Putamen (tissue), 1 donor: ENCODE measurements around the gene ST7L.

Experiments
- DNase-seq: peaks from one replicate; pipeline ENCODE4 v3.0.0-alpha.2; 2016; ENCODE audit warnings: low spot score

The ST7L gene

GRCh38 chr1:112618114-112618720, 724 bp downstream of the ST7L start:
- no peak for DNase-seq

DNA sequence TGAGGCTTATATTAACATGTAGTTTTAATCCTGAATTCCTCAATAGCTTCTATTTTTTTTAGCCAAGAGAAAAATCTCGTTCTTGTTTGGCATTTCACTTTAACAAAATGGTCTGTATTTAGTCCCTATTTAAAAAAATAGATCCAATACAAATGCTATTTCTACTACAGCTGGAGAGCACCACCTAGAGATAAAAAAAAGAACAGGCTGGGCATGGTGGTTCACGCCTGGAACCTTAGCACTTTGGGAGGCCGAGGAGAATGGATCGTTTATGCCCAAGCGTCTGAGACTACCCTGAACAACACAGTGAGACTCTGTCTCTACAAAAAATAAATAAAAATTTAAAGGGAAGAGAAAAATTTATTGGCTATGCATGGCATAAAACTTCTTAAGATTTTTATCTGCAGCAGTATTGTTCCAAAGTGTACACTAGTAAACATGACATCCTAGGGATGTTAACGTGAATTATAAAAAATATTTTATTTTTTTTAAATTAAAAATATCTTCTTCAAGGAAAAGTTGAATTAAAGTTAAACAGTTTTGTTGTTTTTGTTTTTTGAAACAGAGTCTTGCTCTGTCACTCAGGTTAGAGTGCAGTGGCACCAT, 4.4 kb downstream of the ST7L start:
- no peak for DNase-seq

DNA sequence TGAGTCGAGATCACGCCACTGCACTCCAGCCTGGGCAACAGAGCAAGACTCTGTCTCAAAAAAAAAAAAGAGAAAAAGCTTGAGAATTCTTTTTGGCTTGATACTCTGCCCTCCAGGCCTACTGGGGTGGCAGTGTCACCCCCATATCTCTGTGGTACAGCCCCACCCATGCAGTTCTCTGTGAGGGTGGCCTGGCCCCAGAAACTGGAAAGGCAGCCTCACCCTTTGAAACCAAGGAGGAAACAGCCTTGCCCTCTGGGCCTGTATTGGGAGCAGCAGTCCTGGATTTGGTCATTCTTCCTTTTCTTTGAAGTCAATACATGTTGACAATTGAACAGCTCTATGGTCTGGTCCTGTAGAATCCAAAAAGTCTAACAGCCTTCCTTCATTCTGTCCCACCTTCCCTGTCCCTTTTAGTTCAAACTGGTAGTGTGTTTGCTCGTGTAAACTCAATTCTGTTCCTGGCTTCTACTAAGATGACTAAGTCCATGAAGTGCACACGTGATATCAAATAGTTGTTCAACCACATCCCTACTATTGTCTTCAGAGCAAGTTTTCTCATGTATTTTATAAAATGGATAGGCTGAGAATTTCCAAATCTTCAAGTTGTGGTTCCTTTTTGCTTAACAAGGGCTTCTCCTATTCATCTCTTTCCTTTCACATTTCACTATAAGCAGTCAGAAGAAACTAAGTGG, 13.2 kb downstream of the ST7L start:
- no peak for DNase-seq

GRCh38 chr1:112603541-112603940, 15.4 kb downstream of the ST7L start:
- no peak for DNase-seq

DNA sequence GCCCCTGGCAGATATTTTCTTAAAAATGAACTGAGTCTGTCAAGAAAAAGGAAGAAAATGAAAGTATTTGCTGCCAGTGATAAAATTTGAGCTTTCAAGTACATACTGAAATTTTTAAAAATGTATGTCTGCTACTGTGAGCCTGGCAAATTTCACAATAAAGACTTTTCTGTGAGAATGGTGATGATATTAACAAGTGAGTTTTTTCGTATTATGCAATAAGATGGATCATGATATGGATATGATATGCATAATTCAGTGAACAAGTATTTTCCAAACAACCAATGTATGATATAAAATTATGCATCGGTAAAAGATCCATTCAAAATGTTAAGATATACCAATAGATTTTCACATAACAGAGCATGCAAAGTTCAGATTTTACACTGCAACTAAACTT, 15.9 kb downstream of the ST7L start:
- DNase-seq: no peak

- no peak for DNase-seq
These were observed 19.5 kb downstream of the ST7L start for GRCh38 chr1:112599477-112599876.

- no peak for DNase-seq
These were observed 24.6 kb downstream of the ST7L start for GRCh38 chr1:112594208-112594876.

DNA sequence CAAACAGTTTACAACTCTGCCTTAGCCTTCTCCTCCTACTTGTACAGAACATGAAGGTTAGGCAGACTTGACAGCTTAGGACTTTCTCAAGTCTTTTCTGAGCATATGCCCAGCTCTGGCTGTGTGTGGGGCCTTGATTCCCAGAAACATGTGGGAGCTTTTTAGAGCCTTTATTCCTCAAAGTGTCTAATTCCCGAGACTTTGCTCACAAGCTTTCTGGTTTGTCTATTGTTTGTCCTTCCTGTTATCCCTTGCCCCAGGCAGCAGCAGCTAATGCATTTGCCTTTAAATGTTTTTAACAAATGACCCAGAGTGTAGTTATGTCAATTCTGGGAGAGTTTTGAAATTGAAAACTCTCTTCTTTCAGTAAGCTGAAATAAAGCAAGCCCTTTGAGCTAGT, 29.2 kb downstream of the ST7L start:
- no peak for DNase-seq

- DNase-seq: no peak
These were observed 35.6 kb downstream of the ST7L start for GRCh38 chr1:112583366-112583765.

- no peak for DNase-seq
These were observed 37.3 kb downstream of the ST7L start for GRCh38 chr1:112581586-112582192.

DNA sequence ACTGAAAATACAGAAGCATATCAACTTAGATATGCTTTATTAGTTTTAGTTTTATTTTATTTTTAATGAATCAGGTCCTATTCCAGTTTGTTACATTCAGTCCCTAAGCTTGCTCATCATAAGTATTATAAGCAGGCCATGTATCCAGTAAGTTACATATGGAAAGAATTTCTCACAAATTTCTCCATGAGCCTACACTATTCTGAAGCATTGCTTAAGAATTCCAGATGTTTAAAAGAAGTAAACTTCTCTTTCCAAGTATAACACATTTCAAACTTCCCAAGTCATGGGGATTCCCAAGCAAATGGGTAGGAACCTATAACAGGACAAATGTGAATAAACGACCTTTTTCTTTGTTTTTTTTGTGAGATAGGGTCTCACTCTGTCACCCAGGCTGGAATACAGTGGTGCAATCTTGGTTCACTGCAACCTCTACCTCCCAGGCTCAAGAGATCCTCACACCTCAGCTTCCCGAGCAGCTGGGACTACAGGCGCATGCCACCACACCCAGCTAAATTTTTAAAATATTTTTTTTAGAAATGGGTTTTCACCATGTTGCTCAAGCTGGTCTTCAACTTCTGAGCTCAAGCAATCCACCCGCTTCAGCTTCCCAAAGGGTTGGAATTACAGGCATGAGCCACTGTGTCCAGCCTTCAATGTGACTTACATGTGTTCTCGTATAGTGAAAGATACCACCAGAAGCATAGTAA, 39.0 kb downstream of the ST7L start:
- DNase-seq: no peak

DNA sequence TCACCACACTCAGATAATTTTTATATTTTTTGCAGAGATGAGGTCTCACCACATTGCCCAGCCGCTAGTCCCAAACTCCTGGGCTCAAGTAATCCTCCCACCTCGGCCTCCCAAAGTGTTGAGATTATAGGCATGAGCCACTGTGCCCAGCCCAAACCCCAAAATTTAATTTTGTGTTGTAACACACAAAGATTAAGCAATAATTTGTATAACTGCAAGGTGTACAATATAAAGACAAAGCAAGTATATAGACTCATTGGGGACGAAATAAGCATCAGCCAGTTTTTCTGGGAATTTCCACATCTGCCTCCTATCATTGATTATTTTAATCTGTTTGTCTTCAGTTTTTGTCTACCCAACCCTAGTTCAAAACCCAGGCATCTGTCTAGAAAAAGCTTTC, 42.7 kb downstream of the ST7L start:
- DNase-seq: no peak

- no peak for DNase-seq
These were observed 43.7 kb downstream of the ST7L start for GRCh38 chr1:112575154-112575804.

GRCh38 chr1:112565800-112566199, 53.1 kb downstream of the ST7L start:
- no peak for DNase-seq

GRCh38 chr1:112564081-112564480, 54.9 kb downstream of the ST7L start:
- DNase-seq: no peak

DNA sequence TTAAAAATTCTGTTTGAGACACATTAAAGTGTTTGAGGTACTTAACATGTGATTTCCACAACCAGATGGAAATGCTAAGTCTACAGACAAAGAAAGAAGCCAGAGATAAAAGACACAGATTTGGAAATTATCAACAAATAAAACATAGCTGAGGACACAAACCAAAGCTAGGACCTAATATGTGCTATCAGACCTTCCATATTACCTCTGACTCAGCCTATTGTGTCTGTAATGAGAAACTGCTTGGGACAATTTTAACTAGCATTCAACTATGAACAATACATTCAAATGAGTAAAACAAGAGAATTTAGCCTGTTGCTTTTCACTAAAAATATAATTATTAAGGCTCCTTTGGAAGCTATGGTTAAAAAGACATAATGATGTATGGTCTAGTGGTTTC, 55.6 kb downstream of the ST7L start:
- no peak for DNase-seq

- no peak for DNase-seq
These were observed 60.3 kb downstream of the ST7L start for GRCh38 chr1:112558634-112559033.

- no peak for DNase-seq
These were observed 61.6 kb downstream of the ST7L start for GRCh38 chr1:112557385-112557784.

DNA sequence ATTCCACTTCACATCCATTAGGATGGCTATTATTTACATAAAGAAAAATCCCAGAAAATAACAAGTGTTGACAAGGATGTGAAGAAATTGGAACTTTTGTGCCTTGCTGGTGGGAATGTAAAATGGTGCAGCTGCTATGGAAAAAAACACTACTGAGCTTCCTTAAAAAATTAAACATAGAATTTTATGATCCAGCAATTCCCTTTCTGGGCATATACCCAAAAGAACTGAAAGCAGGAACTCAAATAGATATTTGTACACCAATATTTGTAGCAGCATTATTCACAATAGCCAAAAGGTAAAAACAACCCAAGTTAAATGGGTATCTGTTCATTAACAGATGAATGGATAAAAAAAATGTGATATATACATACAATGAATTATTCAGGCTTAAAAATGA, 64.5 kb downstream of the ST7L start:
- DNase-seq: no peak

DNA sequence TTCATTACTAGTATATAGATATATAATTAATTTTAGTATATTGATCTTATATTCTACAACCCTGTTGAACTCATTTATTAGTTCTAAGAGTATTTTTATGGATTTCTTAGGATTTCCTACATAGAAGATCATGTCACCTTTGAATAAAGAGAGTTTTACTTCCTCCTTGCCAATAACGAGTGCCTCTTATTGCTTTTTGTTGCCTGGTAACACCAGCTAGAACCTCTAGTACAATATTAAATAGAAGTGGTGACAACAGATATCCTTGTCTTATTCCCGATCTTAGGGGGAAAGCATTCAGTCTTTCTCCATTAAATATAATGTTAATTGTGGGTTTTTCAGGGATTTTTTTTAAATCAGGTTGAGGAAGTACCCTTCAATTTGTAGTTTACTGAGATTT, 69.4 kb downstream of the ST7L start:
- no peak for DNase-seq

DNA sequence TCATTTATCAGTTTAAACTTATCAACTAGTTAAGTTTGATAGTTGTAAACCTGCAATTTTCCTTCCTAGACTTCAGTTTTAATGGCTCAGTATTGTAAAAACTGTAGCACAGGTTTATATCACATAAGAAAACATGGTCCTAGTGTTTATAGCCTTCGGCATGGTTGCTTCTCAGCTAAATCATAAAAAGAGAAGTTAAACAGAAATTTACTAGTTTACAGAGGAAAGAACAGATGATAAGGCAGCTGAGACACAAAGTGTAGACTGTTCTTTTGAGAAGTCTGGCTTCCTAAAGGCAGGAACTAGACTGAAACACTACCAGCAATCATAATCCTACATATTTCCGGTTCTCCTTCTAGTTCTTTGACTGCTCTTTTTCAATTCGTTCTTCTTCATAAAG, 70.4 kb downstream of the ST7L start:
- DNase-seq: no peak

DNA sequence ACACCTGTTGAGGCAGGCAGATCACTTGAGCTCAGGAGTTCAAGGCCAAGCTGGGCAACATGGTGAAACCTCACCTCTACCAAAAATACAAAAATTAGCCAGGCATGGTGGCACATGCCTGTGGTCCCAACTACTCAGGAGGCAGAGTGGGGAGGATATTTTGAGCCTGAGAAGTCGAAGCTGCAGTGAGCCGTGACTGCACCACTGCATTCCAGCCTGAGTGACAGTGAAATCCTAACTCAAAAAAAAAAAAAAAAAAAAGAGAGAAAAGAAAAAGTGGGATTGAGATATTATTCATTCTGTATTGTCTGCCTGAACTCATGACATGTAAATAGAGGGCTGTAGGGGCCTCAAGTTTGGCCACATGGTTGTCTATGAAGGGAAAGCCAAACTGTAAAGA, 72.9 kb downstream of the ST7L start:
- DNase-seq: no peak
